ENCODE data around the gene ATP6V1D.
"Not testable (repeated sequence)": the region's sequence is repeated elsewhere in the genome, so short reads cannot be mapped to it uniquely, and the experiment has no call there.

ATP6V1D gene

GRCh38 chr14:67335781-67336180, 23.8 kb downstream of the ATP6V1D start:
- Histone ChIP-seq H3K9me2 (ENCODE audit: low read depth, low read length) (no peaks in the 10 kb centered on the region), H3K9ac (ENCODE audit: low read length) (no peak overlapping the region), H2AFZ (ENCODE audit: low read length) (no peak overlapping the region), H3K27me3 (ENCODE audit: insufficient read depth, low read length) (no peaks in the 10 kb centered on the region), H3K36me3 (ENCODE audit: insufficient read depth, low read length) (peaks cover 82% of the 10 kb centered on the region), H3K9me3 (ENCODE audit: low read length) (no peaks in the 10 kb centered on the region), H4K20me1 (ENCODE audit: insufficient read depth, low read length) (no peaks in the 10 kb centered on the region), H3K4me3 (ENCODE audit: low read depth, low read length, poor library complexity, severe bottlenecking) (no peak overlapping the region), H3K27ac (ENCODE audit: low read depth, low read length, poor library complexity, severe bottlenecking) (no peak overlapping the region), H3K4me2 (ENCODE audit: low read length) (no peak overlapping the region), H3K4me1 (ENCODE audit: insufficient read depth, low read length, severe bottlenecking) (no peaks in the 10 kb centered on the region), H3F3A (ENCODE audit: insufficient read depth, low read length) (no peaks in the 10 kb centered on the region), H3K79me2 (ENCODE audit: insufficient read depth, low read length) (no peaks in the 10 kb centered on the region)
- TF ChIP-seq EZH2 (IDR thresholded peaks at IDR 0.05; ENCODE audit: borderline replicate concordance, low read length) (no peak), CTCF (IDR thresholded peaks at IDR 0.05; ENCODE audit: low read length) (peak; percentile 71)

GRCh38 chr14:67332468-67332867, 27.1 kb downstream of the ATP6V1D start:
- H3K79me2 ChIP-seq (ENCODE audit: insufficient read depth, low read length) = no peaks in the 10 kb centered on the region

GRCh38 chr14:67331368-67332125, 28.1 kb downstream of the ATP6V1D start:
- Histone ChIP-seq H3K9ac (ENCODE audit: low read length) (no peak overlapping the region), H3K9me2 (ENCODE audit: low read depth, low read length) (no peaks in the 10 kb centered on the region), H3K27ac (ENCODE audit: low read depth, low read length, poor library complexity, severe bottlenecking) (no peak overlapping the region), H3K36me3 (ENCODE audit: insufficient read depth, low read length) (peaks cover 54% of the 10 kb centered on the region), H3K4me1 (ENCODE audit: insufficient read depth, low read length, severe bottlenecking) (no peaks in the 10 kb centered on the region), H3F3A (ENCODE audit: insufficient read depth, low read length) (no peaks in the 10 kb centered on the region), H3K27me3 (ENCODE audit: insufficient read depth, low read length) (no peaks in the 10 kb centered on the region), H3K79me2 (ENCODE audit: insufficient read depth, low read length) (no peaks in the 10 kb centered on the region), H4K20me1 (ENCODE audit: insufficient read depth, low read length) (no peaks in the 10 kb centered on the region), H3K4me2 (ENCODE audit: low read length) (no peak overlapping the region), H3K9me3 (ENCODE audit: low read length) (no peaks in the 10 kb centered on the region), H2AFZ (ENCODE audit: low read length) (no peak overlapping the region), H3K4me3 (ENCODE audit: low read depth, low read length, poor library complexity, severe bottlenecking) (no peak overlapping the region)
- TF ChIP-seq EZH2 (IDR thresholded peaks at IDR 0.05; ENCODE audit: borderline replicate concordance, low read length) = no peak
- TF ChIP-seq CTCF (IDR thresholded peaks at IDR 0.05; ENCODE audit: low read length) = no peak

More at GRCh38 chr14:67332468-67332867, 27.1 kb downstream of the ATP6V1D start:
- Histone ChIP-seq H3K9me2 (ENCODE audit: low read depth, low read length) (no peaks in the 10 kb centered on the region), H3K4me1 (ENCODE audit: insufficient read depth, low read length, severe bottlenecking) (no peaks in the 10 kb centered on the region), H3K36me3 (ENCODE audit: insufficient read depth, low read length) (peaks cover 57% of the 10 kb centered on the region), H3K27ac (ENCODE audit: low read depth, low read length, poor library complexity, severe bottlenecking) (no peak overlapping the region), H3K4me2 (ENCODE audit: low read length) (no peak overlapping the region), H3K27me3 (ENCODE audit: insufficient read depth, low read length) (no peaks in the 10 kb centered on the region), H2AFZ (ENCODE audit: low read length) (no peak overlapping the region), H3K9ac (ENCODE audit: low read length) (no peak overlapping the region), H3K4me3 (ENCODE audit: low read depth, low read length, poor library complexity, severe bottlenecking) (no peak overlapping the region), H3F3A (ENCODE audit: insufficient read depth, low read length) (no peaks in the 10 kb centered on the region), H4K20me1 (ENCODE audit: insufficient read depth, low read length) (no peaks in the 10 kb centered on the region), H3K9me3 (ENCODE audit: low read length) (no peaks in the 10 kb centered on the region)
- TF ChIP-seq EZH2 (IDR thresholded peaks at IDR 0.05; ENCODE audit: borderline replicate concordance, low read length) = no peak
- TF ChIP-seq CTCF (IDR thresholded peaks at IDR 0.05; ENCODE audit: low read length) = no peak

GRCh38 chr14:67329666-67330065, 29.9 kb downstream of the ATP6V1D start:
- H3K27me3 ChIP-seq (ENCODE audit: insufficient read depth, low read length); H2AFZ ChIP-seq (ENCODE audit: low read length); H3K4me3 ChIP-seq (ENCODE audit: low read depth, low read length, poor library complexity, severe bottlenecking); H3K79me2 ChIP-seq (ENCODE audit: insufficient read depth, low read length); H3K9ac ChIP-seq (ENCODE audit: low read length); H3K9me2 ChIP-seq (ENCODE audit: low read depth, low read length); H3F3A ChIP-seq (ENCODE audit: insufficient read depth, low read length); H3K4me1 ChIP-seq (ENCODE audit: insufficient read depth, low read length, severe bottlenecking); H3K9me3 ChIP-seq (ENCODE audit: low read length); H3K4me2 ChIP-seq (ENCODE audit: low read length); H3K27ac ChIP-seq (ENCODE audit: low read depth, low read length, poor library complexity, severe bottlenecking); H4K20me1 ChIP-seq (ENCODE audit: insufficient read depth, low read length): not testable (repeated sequence)
- H3K36me3 ChIP-seq (ENCODE audit: insufficient read depth, low read length) = peaks cover 49% of the 10 kb centered on the region

Measured in OCI-LY1 (cell line).